Esophagus muscularis mucosa (tissue), 4 donors: ENCODE measurements around the gene ZNF793. TPM values are rescaled to one million over a fixed set of nuclear protein-coding genes. Genes with fewer than 3 reads are reported as not detected.

Experiments used
- DNase-seq: peaks from one replicate; pipeline ENCODE4 v3.0.0-alpha.2; 2017; ENCODE audit errors: extremely low spot score
- H3K27ac ChIP-seq, 4 donors: fragments of 200-600 bp; sonication (generic); replicated peaks in 1 of 4; 1 replicate in 3 of 4; 2 replicates in 1 of 4; pipeline ENCODE4 v1.5.1; 2016 to 2019; ENCODE audit warnings: mild to moderate bottlenecking in 1 of 4
- H3K27me3 ChIP-seq, 4 donors: fragments of 200-600 bp; sonication (generic); one replicate each; pipeline versions ENCODE4 v1.5.1 to v1.6.0; 2016 to 2019
- H3K36me3 ChIP-seq, 4 donors: fragments of 200-600 bp; sonication (generic); one replicate each; pipeline ENCODE4 v1.5.1; 2016 to 2019
- H3K4me1 ChIP-seq, 4 donors: fragments of 200-600 bp; sonication (generic); one replicate each; pipeline ENCODE4 v1.5.1; 2016 to 2019
- H3K4me3 ChIP-seq, 4 donors: fragments of 200-600 bp; sonication (generic); 1 replicate in 2 of 4; 2 replicates in 2 of 4; pipeline ENCODE4 v1.5.1; 2016 to 2019; ENCODE audit warnings: mild to moderate bottlenecking in 4 of 4, moderate library complexity in 1 of 4
- H3K9me3 ChIP-seq, 4 donors: fragments of 200-600 bp; sonication (generic); 1 replicate in 3 of 4; 2 replicates in 1 of 4; pipeline ENCODE4 v1.5.1; 2016 to 2019
- EP300 ChIP-seq: sonication (generic); formaldehyde crosslinking; IDR thresholded peaks from one replicate; pipeline ENCODE4 v1.6.1; 2017; ENCODE audit warnings: antibody characterized with exemption
- POLR2A ChIP-seq: fragments of 450-650 bp; IDR thresholded peaks from one replicate; pipeline ENCODE4 v1.6.1; 2017; ENCODE audit warnings: antibody characterized with exemption, moderate library complexity, mild to moderate bottlenecking, low read depth
- POLR2AphosphoS5 ChIP-seq, 2 donors: sonication (generic); formaldehyde crosslinking; IDR thresholded peaks; one replicate each; pipeline ENCODE4 v1.6.1; 2017; ENCODE audit warnings: antibody characterized with exemption in 2 of 2
- WGBS: methylation state at CpG from one replicate; pipeline ENCODE4 v1.1.5; 2018; 5-methylcytosine and 5-hydroxymethylcytosine counted together
- intact Hi-C: fragments of 100-400 bp; cut with DNase I; formaldehyde crosslinking; loops from one replicate; pipeline ENCODE4 v1.15.1; 2023
- total RNA-seq, 4 donors: library from RNA; depleted of rRNA; stranded (reverse); fragments of >200 nt; gene quantifications; one replicate each; pipeline versions ENCODE4 v1.1.0 to v1.2.1, GENCODE V29; 2016
- TF ChIP-seq, protein P1 (sequence below), 3 experiments: fragments of 200-600 bp in 2 of 3; fragments of 450-650 bp in 1 of 3; sonication (generic) in 2 of 3; IDR thresholded peaks; one replicate each; pipeline ENCODE4 v1.5.1; 2017 to 2019; ENCODE audit warnings: antibody characterized with exemption in 3 of 3, mild to moderate bottlenecking in 2 of 3, moderate library complexity in 1 of 3

ZNF793 gene
- total RNA-seq, 4 donors from 2014 or later, result 3.0 to 7.1 (median 5.3) TPM

DNA sequence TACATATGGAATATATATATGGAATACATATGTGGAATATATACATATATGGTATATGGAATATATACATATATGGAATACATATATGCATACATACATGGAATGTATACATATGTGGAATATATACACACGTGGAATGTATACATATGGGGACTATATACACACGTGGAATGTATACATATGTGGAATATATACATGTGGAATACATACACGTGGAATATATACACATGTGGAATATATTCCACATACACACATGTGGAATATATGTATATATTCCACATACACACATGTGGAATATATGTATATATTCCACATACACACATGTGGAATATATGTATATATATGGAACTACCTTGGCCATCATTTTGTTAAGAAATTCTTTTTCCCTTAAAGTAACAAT lies 56.8 kb downstream of the ZNF793 start:
- no peak for DNase-seq
- no peaks in the 10 kb centered on the region for H3K27me3 ChIP-seq
- TF ChIP-seq, protein P1, sequence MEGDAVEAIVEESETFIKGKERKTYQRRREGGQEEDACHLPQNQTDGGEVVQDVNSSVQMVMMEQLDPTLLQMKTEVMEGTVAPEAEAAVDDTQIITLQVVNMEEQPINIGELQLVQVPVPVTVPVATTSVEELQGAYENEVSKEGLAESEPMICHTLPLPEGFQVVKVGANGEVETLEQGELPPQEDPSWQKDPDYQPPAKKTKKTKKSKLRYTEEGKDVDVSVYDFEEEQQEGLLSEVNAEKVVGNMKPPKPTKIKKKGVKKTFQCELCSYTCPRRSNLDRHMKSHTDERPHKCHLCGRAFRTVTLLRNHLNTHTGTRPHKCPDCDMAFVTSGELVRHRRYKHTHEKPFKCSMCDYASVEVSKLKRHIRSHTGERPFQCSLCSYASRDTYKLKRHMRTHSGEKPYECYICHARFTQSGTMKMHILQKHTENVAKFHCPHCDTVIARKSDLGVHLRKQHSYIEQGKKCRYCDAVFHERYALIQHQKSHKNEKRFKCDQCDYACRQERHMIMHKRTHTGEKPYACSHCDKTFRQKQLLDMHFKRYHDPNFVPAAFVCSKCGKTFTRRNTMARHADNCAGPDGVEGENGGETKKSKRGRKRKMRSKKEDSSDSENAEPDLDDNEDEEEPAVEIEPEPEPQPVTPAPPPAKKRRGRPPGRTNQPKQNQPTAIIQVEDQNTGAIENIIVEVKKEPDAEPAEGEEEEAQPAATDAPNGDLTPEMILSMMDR (IDR thresholded peaks at IDR 0.05), result no peak
- 97% methylated on average over 3 of the region's 3 CpGs for WGBS
- H3K27ac ChIP-seq, result no peak overlapping the region
- H3K9me3 ChIP-seq, result peaks cover 0 to 41% (median 0%) of the 10 kb centered on the region in 4 donors
- intact Hi-C loops, result loop anchor here (10.0 kb wide), 1 partner anchor 689 kb away; no protein-coding TSS in a partner anchor
- H3K36me3 ChIP-seq, result peaks cover 25 to 83% (median 53%) of the 10 kb centered on the region in 4 donors
- H3K4me3 ChIP-seq, result no peak overlapping the region
- H3K4me1 ChIP-seq, result no peaks in the 10 kb centered on the region

DNA sequence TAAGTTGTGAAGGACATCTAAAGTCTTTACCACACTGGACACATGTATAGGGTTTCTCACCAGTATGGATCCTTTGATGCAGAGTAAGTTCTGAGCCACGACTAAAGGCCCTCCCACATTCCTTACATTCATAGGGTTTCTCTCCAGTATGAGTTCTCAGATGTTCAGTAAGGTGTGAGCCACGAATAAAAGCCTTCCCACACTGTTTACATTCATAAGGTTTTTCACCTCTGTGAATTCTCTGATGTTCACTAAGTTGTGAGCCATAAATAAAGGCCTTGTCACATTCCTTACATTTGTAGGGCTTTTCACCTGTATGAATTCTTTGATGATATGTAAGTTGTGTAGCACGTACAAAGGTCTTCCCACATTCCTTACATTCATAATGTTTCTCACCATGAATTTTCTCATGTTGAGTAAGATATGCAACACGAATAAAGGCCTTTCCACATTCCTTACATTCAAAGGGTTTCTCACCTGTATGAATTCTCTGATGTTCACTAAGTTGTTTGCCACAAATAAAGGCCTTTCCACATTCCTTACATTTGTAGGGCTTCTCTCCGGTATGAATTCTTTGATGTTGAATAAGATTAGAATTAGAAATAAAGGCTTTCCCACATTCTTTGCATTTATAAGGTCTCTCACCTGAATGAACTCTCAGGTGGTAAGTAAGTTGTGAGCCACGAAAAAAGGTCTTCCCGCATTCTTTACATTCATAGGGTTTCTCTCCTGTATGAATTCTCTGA lies 58.1 kb downstream of the ZNF793 start:
- Histone ChIP-seq H3K27me3 (no peaks in the 10 kb centered on the region), H3K4me3 (no peak overlapping the region), H3K36me3 (peaks cover 25 to 90% (median 60%) of the 10 kb centered on the region in 4 donors), H3K4me1 (no peaks in the 10 kb centered on the region), H3K27ac (no peak overlapping the region), H3K9me3 (peaks cover 0 to 30% (median 0%) of the 10 kb centered on the region in 4 donors)
- TF ChIP-seq EP300, result no peak
- TF ChIP-seq, protein P1 (IDR thresholded peaks at IDR 0.05), result no peak
- TF ChIP-seq POLR2AphosphoS5 (IDR thresholded peaks at IDR 0.05), result no peak
- TF ChIP-seq POLR2A, result no peak
- no peak for DNase-seq
- 92% methylated on average over 7 of the region's 7 CpGs for WGBS
- intact Hi-C loops, result loop anchor here (10.0 kb wide), 1 partner anchor 690 kb away; no protein-coding TSS in a partner anchor

DNA sequence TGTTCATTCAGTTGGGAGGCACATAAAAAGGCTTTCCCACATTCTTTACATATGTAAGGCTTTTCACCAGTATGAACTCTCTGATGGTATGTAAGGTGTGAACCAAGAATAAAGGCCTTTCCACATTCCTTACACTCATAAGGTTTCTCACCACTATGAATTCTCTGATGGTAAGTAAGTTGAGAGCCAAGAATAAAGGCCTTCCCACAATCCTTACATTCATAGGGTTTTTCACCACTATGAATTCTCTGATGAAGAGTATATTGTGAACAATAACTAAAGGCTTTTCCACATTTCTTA lies 58.6 kb downstream of the ZNF793 start:
- H3K36me3 ChIP-seq, result peaks cover 25 to 90% (median 65%) of the 10 kb centered on the region in 4 donors
- no peaks in the 10 kb centered on the region for H3K27me3 ChIP-seq
- intact Hi-C loops, result loop anchor here (10.0 kb wide), 1 partner anchor 691 kb away; no protein-coding TSS in a partner anchor
- no peak overlapping the region for H3K4me3 ChIP-seq
- peaks cover 0 to 30% (median 0%) of the 10 kb centered on the region in 4 donors for H3K9me3 ChIP-seq
- DNase-seq, result no peak
- no peaks in the 10 kb centered on the region for H3K4me1 ChIP-seq
- TF ChIP-seq EP300 (no peak), POLR2AphosphoS5 (IDR thresholded peaks at IDR 0.05) (no peak), POLR2A (no peak)
- TF ChIP-seq, protein P1 (IDR thresholded peaks at IDR 0.05), result no peak
- H3K27ac ChIP-seq, result no peak overlapping the region

DNA sequence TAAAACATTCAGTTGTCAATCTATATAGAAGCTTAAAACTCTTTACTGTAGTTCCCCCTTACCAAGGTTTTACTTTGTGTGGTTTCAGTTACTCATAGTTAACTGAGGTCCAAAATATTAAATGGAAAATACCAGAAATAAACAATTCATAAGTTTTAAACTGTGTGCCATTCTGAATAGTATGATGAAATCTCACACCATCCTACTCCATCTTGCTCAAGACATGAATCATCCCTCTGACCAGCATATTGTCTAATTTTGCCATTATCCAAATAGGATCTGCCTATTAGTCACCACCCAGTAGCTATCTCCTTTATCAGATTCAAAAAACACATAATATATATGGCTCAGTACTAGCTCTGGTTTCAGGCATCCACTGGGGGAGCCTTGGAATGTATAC lies 65.5 kb downstream of the ZNF793 start:
- no peaks in the 10 kb centered on the region for H3K27me3 ChIP-seq
- intact Hi-C loops, result no loop called here
- DNase-seq, result no peak
- TF ChIP-seq, protein P1 (IDR thresholded peaks at IDR 0.05), result no peak
- TF ChIP-seq POLR2AphosphoS5 (IDR thresholded peaks at IDR 0.05), result no peak
- TF ChIP-seq EP300, result no peak
- no peak for TF ChIP-seq POLR2A
- H3K36me3 ChIP-seq, result peaks cover 9 to 52% (median 41%) of the 10 kb centered on the region in 4 donors
- H3K4me3 ChIP-seq, result no peak overlapping the region
- no peaks in the 10 kb centered on the region for H3K4me1 ChIP-seq
- H3K27ac ChIP-seq, result no peak overlapping the region
- peaks cover 0 to 9% (median 0%) of the 10 kb centered on the region in 4 donors for H3K9me3 ChIP-seq

DNA sequence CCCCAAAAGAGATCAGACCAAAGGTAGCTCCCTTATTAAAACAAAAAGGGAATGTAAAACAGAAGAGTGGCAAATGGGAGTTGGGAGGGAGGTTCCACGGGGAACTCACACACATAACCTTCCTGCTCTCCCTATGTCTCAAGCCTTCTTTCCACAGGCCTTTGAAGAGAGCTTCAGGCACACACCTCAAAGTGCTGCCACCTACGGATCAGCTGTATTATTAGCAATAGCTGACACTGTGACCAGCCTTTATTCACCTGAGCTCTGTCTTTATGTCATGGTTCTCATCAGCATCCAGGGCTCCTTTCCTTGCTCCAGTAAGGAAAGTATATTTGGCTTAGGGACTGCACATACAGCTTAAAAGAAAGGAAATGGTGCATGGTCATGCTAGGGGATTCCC lies 76.6 kb downstream of the ZNF793 start:
- peaks cover 0 to 63% (median 29%) of the 10 kb centered on the region in 4 donors for H3K9me3 ChIP-seq
- peaks cover 59 to 91% (median 77%) of the 10 kb centered on the region in 4 donors for H3K36me3 ChIP-seq

More for the DNA sequence above, 76.6 kb downstream of the ZNF793 start:
- Histone ChIP-seq H3K4me3 (no peak overlapping the region), H3K4me1 (no peaks in the 10 kb centered on the region), H3K27ac (no peak overlapping the region), H3K27me3 (no peaks in the 10 kb centered on the region)
- DNase-seq, result no peak
- intact Hi-C loops, result no loop called here
- TF ChIP-seq EP300 (no peak), POLR2A (no peak), POLR2AphosphoS5 (IDR thresholded peaks at IDR 0.05) (no peak)
- TF ChIP-seq, protein P1 (IDR thresholded peaks at IDR 0.05), result no peak
- 54% methylated on average over 2 of the region's 2 CpGs for WGBS
